ENCODE results near the gene TRAF7.

- TF ChIP-seq CTCF (IDR thresholded peaks at IDR 0.05; ENCODE audit: low read depth, low read length): no peak
- TF ChIP-seq EZH2phosphoT487 (IDR thresholded peaks at IDR 0.05; ENCODE audit: low read depth): no peak
Observed at GRCh38 chr16:2209258-2210008, 53.9 kb downstream of the TRAF7 start.

Measured in OCI-LY3 (cell line).